GM19193 (cell line): ENCODE measurements around the gene CFP.

ENCODE experiments used
- POLR2A ChIP-seq: IDR thresholded peaks from 4 replicates; pipeline ENCODE4 v1.6.1; 2011; ENCODE audit not compliant: insufficient read depth, insufficient read length; ENCODE audit errors: extremely low read depth

CFP gene

GRCh38 chrX:47629419-47630200, at the start of gene CFP:
Gene CFP (minus strand): TSS chrX:47629930. CDS start chrX:47629844, 86 bp downstream.
- no peak for TF ChIP-seq POLR2A

- no peak for TF ChIP-seq POLR2A
These were observed 45.0 kb upstream of the CFP start for GRCh38 chrX:47674776-47675175.

- no peak for TF ChIP-seq POLR2A
These were observed 35.0 kb upstream of the CFP start for GRCh38 chrX:47664737-47665136.

- TF ChIP-seq POLR2A, result no peak
These were observed 32.5 kb upstream of the CFP start for GRCh38 chrX:47662144-47662657.

- TF ChIP-seq POLR2A, result no peak
These were observed 31.8 kb upstream of the CFP start for GRCh38 chrX:47661539-47661938.

GRCh38 chrX:47659421-47659726, 29.6 kb upstream of the CFP start:
- TF ChIP-seq POLR2A, result no peak

- peak; percentile 81 for TF ChIP-seq POLR2A
These were observed 29.1 kb upstream of the CFP start, which contains the start of gene UXT for GRCh38 chrX:47658684-47659420. Gene UXT (minus strand): TSS chrX:47659180. CDS start chrX:47658927, 253 bp downstream.

GRCh38 chrX:47658301-47658683, 28.6 kb upstream of the CFP start:
- TF ChIP-seq POLR2A, result no peak

GRCh38 chrX:47651043-47651905, 21.5 kb upstream of the CFP start:
- no peak for TF ChIP-seq POLR2A

GRCh38 chrX:47650164-47651042, 20.7 kb upstream of the CFP start, which contains the start of gene ELK1:
Gene ELK1 (minus strand): TSS chrX:47650563. CDS start chrX:47641441, 9,122 bp downstream.
- TF ChIP-seq POLR2A, result peak; percentile 63

GRCh38 chrX:47649781-47650163, 20.0 kb upstream of the CFP start:
- no peak for TF ChIP-seq POLR2A

GRCh38 chrX:47649271-47649670, 19.5 kb upstream of the CFP start:
- no peak for TF ChIP-seq POLR2A

- no peak for TF ChIP-seq POLR2A
These were observed 18.6 kb upstream of the CFP start for GRCh38 chrX:47648376-47648775.

- TF ChIP-seq POLR2A, result no peak
These were observed 16.9 kb upstream of the CFP start for GRCh38 chrX:47646636-47647035.

GRCh38 chrX:47645530-47645929, 15.8 kb upstream of the CFP start:
- no peak for TF ChIP-seq POLR2A

GRCh38 chrX:47644557-47645091, 14.9 kb upstream of the CFP start:
- TF ChIP-seq POLR2A, result no peak
